RPMI7951 (cell line): ENCODE measurements around the gene INHA. TPM values are rescaled to one million over a fixed set of nuclear protein-coding genes. Genes with fewer than 3 reads are reported as not detected.

Experiments
- DNase-seq: peaks from one replicate; pipeline ENCODE4 v3.0.0-alpha.2; 2012; ENCODE audit warnings: low read depth
- total RNA-seq: library from RNA; depleted of rRNA; stranded (reverse); fragments of >200 nt; shearing (Covaris generic); gene quantifications from 2 replicates; pipeline ENCODE4 v1.2.3, GENCODE V29; 2014

The INHA gene
- total RNA-seq, 1 experiment from 2014 or later: 0.12 TPM

DNA sequence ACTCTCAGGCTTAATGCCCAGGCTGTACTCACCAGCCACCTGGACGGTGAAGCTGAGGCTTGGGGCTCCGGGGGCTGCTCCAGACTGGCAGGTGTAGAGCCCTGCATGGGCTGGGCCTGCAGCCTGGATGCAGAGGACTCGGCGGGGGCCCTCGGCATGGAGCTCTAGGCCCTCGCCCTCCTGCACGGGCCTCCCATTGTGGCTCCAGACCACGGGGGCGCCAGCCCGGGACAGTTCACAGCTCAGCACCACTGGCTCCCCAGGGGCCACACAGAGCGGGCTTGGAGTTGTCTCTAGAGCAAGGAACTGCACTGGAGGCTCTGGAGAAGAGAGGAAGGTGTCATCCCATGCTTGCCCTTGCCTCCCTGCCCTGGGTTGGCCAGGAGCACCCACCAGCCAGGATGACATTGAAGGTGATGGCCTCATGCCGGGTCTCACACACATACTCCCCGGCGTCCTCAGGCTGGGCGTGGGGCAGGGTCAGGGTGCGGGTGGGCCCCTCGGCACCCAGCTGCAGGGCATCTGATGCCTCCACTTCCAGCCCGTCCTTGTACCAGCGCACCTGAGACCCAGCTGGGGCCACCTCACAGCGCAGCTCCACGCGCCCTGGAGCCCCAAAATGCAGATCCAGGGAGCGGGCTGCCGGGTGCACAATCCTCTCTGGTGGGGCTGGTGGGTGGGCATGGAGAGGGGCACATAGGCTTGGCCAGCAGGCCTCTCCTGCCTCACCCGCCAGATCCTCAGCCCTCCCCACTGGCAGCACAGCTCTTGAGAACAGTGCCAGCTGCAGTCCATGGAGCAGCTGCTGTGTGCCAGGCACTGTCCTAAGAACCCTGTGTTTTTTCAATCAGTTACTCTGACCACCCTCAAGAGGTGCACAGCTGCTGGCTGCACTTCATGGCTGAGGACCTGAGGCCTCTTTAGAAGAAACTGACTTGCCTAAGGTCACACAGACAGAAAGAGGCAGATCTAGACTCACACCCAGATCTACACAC lies 14.0 kb upstream of the INHA start:
- DNase-seq: no peak

DNA sequence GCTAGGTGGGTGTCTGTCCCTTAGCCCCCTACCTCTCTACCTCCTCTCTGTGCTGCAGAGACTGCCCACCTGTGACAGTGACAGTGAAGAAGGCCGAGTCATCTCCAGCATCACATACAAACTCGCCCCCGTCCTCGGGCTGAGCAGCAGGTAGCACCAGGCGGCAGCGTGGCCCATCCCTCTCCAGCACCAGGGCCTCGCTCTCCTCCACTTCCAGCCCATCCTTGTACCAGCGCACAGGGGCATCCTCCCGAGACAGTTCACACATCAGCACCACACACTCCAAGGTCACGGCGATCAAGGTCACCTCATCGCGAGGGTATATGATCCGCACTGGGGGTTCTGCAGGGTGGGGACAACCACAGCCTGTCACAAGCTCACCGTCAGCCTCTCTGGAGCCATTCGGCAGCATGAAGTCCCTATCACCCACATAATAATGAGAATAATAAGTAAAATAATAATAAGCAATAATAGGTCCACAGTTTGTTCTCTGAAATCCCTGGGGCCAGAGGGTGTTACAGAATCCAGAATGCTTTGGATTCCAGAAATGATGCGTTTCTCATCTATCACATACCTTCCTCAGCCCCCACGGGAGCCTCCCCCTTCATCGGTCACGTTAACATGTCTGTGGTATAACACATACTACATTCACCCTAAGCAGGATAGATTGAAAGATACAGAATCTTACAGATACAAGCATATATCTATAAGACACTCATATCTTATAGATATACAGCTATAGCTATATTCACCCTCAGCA lies 12.8 kb upstream of the INHA start:
- no peak for DNase-seq

DNA sequence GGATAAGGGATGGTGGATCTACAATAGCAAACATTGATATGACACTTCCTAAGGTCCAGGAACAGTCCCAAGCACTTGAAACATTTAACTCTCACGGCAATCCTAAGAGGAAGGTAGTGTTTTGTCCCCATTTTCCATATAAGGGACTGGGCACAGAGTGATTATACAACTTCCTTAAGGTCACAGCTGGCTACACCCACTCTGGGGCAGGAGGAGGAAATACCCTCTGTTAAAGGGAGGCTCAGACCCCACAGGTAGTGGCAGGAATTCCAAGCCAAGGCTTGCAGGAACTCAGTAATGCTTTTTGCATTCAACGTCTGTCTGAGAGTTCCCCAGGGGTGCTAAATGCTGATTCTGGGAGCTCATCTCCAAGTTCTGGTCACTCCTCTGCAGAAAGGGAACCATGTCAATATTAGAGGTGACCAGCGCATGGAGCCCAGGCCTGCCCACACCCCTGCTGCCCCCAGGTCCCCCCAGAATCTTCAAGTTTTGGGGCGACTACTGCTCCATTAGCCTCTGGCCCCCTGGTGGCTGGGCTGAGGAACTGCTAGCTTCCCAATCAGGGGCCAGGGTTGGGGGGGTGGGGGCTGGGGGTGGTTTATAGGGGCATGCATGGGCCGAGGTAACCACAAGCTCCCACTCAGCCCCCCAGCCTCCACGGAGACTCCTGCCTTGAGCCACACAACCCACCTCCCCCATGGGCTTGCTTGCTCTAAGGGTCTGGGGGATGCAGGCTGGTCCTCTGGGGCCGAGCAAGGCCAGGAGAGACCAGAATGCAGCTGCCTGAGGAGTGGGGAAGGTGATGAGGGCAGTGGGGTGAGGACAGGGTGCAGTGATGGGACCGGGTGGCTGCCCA lies 11.8 kb upstream of the INHA start:
- DNase-seq: no peak

DNA sequence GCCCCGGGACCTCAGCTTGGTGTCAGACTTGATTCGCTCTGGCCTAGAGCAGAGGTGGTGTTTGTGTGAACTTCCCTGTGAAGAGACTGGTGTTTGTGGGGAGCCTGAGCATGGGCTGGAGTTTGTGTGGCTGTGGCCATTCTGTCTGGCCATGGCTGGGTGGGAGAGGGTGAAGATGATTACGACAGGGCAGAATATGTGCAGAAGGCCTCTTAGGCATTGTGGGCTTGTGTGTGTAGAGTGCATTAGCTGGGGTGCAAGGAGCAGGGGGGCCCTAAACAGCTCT lies 11.3 kb upstream of the INHA start:
- DNase-seq: no peak

DNA sequence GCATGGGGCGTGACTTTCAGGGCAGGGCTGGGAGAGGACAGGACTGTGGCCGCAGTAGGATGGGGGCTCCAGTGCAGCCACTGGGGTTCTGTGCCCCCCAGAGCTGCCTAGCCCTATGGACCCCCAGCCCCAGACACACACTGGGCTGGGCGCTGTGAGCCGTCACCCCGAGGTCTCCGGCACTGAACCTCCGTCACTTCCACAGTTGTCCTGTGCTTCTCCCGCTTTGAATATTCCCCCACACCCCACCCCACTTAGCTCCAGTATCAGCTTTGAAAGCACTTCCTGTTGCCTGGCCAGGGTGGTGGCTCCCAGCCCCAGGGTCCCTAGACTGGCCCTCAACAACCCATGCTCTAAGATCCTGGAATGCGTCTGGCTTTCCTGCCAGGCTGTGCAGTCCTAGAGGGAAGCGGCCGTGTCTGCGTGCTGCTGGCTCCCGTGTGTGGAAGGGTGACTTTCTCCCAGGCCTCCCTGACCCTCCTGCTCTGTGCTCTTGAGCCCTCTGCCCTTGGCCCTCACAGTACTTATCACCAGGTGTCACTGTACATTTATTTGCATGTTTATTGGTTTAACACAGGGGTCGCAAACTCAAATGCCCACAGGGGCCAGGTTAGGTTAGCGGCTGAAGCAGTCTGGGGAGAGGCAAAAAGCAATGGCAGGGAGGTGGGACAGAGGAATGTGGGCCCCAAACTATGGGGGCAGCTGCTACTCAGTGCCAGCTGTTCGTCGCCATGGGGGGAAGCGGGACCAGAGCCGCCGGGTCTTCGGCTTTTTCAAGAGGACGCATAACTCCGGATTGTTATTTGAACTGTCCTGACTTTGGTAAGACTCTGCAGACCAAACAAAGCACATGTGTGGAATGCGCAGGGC lies 10.7 kb upstream of the INHA start:
- no peak for DNase-seq

DNA sequence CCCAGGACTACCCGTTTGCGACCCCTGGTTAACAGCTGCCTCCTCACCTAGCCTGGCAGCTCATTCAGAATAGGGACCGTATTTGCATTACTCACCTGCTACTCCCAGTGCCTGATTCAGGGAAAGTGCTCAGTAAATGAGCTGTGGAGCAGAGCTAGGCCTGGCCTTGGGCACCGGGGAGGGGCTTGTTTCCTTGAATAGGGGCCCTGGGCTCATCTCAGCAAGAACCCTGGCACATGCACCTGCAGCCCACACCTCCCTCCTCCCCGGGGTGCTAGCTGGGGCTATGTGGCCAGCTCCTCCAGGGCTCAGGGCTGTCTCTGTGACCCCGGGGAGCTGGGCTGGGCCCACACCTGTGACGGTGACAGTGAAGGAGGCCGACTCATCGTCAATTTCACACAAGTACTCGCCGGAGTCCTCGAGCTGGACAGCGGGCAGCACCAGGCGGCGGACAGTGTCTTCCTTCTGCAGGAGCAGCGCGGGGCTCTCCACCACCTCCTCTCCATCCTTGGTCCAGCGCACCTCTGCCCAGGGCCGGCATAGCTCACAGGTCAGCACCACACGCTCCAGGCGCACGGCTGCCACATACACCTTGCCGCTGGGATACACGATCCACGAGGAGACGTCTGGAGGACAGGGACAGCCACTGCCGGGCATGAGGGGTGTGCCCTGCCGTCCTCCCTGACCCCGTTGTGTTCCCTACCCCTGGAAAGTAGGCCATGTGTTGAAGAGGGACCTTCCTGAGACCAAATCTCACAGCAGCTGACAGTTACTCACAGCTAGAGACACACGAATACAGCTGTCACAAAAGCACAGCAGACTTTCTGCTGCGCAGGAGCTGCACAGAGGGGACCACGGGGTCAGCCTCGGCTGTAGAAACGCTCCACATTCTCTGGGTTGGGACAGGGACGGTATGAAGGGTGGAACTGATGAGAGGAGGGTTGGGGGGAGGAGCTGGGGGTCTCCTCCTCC lies 9.8 kb upstream of the INHA start:
- DNase-seq: no peak

DNA sequence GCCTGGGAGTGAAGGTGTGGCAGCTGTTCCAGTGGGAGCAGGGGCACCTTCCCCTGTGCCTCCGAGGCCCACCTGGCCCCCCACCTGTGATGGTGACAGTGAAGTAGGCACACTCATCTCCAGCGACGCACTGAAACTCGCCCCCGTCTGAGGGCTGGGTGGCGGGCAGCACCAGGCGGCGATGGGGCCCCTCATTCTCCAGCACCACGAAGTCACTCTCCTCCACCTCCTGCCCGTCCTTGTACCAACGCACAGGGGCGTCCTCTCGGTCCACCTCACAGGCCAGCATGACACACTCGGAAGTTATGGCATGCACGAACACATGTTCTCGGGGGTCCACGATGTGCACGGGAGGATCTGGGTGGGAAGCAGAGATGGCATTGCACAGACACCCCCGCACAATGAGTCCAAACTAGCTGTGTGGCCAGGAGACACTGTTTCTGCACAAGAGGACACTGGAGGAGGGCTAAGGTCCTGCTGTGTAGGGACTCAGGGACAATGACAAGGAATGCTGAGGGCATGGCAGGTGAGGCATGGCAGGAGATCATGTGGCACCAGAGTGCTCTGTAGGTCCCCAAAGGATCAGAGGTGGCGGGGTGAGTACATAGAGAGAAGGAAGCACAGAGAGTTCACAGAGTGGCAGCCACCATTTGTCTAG lies 8.7 kb upstream of the INHA start:
- no peak for DNase-seq

DNA sequence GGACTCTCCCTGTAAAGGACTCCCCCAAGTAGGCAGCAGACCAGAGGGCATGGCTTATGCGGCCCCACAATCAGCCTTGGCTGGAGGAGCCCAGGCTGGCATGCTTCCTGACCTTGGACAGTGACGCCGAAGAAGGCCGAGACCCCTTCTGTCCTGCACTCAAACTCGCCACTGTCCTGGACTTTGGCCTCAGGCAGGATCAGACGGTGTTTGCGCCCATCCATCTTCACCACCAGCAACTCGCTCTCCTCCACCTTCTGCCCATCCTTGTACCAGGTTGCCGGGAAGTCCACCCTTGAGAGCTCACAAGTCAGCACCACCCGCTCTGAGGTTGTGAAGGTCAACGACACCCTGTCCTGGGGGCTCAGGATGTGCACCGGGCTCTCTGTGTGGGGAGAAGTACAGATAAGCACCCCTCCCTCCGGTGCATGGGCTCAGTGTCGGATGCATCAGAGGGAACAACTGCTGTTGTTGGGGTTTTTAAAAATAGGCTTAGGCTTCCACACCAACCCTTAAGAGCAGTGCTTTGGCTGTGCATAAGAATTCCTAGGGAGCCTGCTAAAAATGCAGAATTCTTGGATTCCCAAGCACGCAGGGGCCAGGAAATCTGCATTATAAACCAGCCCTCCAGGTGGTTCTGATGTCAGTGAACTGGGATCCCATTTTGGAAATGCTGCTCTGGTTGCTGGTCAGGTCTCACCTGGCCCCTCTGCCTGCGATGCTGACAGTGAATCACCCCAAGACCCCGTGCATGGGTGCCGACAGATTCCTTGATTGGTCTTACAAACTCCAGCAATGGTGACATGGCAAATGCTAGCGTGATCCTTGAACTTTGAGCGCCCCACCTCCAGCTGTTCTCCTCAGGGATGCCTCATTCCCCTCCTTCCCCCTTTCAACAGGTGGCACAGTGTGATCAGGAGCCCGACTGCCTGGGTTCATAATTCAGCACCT lies 6.7 kb upstream of the INHA start:
- DNase-seq: no peak

DNA sequence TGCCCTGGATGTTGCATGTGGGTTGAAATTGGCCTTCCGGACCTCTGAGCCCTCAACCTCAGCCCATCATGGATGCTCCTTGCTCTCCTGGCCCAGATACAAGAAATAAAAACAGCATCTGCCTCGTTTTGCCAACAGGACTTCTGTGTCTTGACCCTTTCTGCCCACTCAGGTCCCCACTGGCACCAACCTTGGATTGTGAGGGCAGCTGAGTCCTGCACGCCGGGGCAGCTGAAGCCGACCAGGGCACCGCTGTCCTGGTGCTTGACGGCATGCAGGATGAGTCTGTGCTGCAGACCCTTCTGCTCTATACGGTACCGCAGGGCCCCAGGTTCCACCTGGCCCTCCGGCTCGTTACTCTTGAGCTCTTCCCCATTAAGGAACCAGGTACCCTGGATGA lies 5.5 kb upstream of the INHA start:
- DNase-seq: no peak

DNA sequence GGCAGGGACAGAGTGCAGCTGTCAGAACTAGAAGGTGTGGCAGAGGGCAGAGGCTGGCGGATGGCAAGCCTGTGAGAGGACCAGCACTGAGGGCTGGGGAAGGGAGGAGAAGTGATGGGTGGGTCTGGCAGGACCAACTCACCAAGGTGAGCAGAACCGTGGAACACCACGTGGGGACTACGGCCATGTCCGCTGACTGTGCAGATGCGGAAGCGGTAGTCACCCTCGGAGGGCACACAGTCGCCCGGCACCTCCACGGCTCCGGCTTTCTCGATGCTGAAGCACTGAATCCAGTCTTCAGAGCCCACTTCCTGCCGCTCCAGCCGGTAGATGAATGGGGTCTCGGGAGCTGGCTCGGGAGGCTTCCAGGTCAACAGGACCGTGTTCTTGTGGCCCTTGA lies 5.0 kb upstream of the INHA start:
- no peak for DNase-seq

DNA sequence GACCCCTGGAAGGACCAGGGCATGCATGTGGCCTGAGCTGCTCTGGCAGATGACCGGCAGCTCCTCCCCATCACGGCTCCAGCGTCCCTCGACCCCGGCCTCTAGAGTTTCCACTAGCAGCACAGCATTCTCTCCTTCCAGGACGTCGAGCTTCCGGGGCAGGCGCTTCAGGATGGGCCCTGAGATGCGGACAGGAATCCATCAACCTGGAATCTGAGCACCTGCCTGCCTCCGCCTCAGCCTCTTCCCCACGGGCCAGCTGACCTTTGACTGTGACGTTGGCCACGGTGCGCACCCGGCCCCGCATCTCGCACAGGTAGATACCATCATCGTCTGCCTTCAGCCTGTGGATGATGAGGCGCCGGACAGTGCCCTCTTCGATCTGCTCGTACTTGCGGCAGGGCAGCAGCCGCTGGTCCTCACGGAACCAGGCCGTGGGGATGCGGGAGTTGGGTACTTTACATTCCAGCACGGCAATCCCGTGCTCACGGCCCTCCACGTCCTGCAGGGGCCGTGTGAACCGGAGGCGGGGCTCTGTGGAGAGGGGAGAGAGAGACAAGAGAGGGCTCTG lies 4.2 kb upstream of the INHA start:
- DNase-seq: no peak

DNA sequence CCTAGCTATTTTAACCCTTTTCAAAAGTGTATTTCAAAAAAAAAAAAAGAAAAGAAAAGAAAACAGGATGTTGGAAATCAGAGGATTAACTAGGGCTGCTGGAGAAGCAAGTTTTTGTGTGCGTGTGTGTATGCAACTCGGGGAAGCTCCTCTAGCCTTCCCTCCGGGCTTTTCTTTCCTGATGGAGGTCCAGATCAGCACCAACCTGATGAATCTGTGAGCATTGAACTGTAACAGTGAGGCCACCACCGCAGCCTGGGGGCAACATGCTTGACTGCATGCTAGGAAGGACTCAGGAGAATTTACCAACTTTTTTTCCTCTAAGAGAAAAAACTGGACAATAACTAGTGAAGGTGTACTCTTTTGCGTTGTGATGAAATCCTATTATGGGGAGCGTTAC lies 3.1 kb upstream of the INHA start:
- DNase-seq: peak; percentile 60

DNA sequence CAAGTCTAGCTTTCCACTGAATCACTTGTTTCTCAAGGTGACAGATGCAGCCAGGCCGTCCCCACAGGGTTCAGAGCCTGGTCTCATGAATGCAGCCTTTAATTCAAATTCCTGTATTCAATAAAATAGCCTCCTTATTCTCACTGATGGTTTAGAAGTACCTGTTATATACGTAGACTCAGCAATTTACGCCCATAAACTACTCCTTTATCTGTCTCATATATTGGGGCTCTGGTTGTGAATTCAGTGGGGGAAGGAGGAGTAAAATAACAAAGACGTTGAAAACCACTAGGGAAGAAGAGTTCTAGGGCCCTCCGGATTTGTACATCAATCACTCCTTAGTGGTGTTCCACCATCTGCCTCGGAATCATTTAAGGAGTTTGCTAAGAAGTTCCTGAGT lies 2.5 kb upstream of the INHA start:
- no peak for DNase-seq

DNA sequence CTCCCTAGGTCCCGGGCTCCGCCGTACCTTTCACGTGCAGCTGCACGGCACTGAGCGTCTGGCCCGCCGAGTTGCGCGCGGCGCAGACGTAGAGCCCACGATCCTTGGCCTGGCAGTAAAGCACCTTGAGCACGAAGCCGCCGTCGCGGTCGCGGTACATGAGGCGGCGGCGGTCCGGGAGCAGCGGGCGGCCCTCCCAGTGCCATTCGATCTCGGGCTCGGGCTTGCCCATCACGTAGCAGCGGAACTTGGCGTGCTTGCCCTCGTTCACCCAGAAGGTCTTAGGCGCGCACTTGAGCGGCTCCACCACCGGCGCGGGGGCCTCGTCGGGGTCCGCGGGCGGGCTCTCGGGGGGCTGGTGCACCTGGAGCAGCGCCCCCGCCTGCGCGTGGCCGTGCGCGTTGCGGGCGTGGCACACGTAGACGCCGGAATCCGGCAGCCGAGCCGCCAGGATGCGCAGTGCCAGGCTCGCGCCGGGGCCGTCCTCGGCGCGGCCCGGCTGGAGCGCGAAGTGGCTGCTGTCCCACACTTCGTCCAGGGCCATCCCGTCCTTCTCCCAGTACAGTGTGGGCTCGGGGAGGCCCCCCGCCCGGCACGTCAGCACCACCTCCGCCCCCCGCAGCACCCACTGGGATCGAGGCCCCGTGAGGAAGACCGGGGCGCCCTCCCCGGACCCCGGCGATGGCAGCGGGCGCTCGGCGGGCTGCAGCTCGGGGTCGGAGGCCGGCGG lies 1.8 kb upstream of the INHA start:
- DNase-seq: peak; percentile 47

DNA sequence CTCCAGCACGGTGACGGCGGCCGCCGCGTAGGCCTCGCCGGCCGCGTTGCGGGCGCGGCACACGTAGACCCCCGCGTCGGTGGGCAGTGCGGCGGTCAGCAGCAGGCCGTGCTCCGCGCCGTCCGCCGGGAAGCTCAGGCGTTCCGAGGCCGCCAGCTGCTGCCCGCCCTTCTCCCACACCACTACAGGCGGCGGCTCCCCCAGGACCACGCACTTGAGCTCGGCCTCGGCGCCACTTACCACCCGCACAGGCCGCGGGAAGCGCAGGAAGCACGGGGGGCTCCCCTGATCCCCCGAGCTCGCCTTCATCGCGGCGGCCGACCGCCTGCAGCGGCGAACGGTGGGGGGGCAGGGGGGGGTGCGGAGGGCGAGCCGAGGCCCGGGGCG lies 1.2 kb upstream of the INHA start:
- DNase-seq: peak; percentile 28

DNA sequence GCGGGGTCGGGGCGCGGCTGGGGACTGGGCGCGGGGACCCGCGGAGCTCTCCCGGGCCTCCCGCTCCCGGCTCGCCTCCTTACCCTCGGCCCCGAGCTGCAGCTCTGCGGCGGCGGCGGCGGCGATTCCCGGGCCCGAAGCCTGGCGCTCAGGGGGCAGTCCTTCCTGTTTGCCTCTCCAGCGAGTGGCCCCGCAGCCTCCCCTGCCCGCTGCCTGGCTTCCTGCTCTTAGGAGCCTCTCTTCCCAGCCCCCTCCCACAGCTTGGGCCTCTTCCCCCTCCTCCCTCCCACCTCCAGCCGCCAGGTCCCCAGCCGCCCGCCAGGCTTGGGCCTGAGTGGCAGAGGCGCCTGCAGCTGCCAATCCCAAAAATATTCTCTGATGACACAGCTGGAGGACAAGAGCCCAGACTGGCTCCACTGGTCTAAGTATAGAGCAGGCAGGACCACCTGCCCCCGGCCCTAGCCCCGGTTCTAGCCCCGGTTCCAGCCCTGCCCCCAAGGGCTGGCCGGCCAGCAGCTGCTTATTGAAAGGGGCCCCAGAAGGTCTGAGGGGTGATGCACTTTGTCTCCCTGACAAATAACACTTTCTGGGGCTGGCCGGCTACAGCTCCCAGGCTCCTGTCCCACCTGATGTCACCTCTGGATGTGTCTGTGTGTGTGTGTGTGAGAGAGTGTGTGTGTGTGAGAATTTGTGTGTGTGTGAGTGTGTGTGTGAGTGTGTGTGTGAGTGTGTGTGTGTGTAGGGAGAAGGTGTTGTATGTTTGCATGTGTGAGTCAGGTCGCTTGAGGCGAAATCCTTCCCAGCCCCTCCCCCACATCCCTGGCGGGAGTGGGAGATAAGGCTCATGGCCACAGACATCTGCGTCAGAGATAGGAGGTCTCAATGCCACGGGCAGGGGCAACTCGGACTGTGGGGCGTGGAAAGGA lies 536 bp upstream of the INHA start, which contains the start of gene OBSL1:
Gene OBSL1, minus strand, starts transcription at position 229 of the 926 bp plus-strand sequence. CDS start 307 bp downstream, outside the sequence.
- peak; percentile 86 for DNase-seq
